Astrocyte (in vitro differentiated cells and primary cell): Measurements from ENCODE around the gene BEST2. TPM values are rescaled to one million over a fixed set of nuclear protein-coding genes. Genes with fewer than 3 reads are reported as not detected.
A peak's percentile ranks its signal among the peaks of the same experiment; 100 is the strongest.

Source experiments
- DNase-seq: peaks from one replicate; pipeline ENCODE4 v3.0.0-alpha.2; 2010; ENCODE audit warnings: low read depth
- FAIRE-seq: peaks from 2 replicates; lab custom pipeline; 2011; peaks lifted over from hg19 to GRCh38; lab: Jason Lieb, UNC
- H2AFZ ChIP-seq: 2 replicates; pipeline ENCODE4 v1.6.0; 2012; ENCODE audit warnings: low read depth, low read length, inconsistent platforms
- H3K27ac ChIP-seq: 2 replicates; pipeline ENCODE4 v1.5.1; 2011; ENCODE audit warnings: low read depth, low read length, inconsistent platforms
- H3K27me3 ChIP-seq: 2 replicates; pipeline ENCODE4 v1.6.0; 2011; ENCODE audit warnings: low read length, inconsistent platforms; ENCODE audit not compliant: insufficient read depth
- H3K36me3 ChIP-seq: 2 replicates; pipeline ENCODE4 v1.5.1; 2011; ENCODE audit warnings: low read length, inconsistent platforms; ENCODE audit not compliant: insufficient read depth
- H3K4me1 ChIP-seq: 2 replicates; pipeline ENCODE4 v1.5.1; 2011; ENCODE audit warnings: low read length, inconsistent platforms; ENCODE audit not compliant: insufficient read depth
- H3K4me2 ChIP-seq: 2 replicates; pipeline ENCODE4 v1.6.0; 2012; ENCODE audit warnings: low read length, inconsistent platforms
- H3K4me3 ChIP-seq: 2 replicates; pipeline ENCODE4 v1.5.1; 2011; ENCODE audit warnings: low read depth, mild to moderate bottlenecking, low read length, inconsistent platforms; ENCODE audit not compliant: insufficient read depth
- H3K79me2 ChIP-seq: 2 replicates; pipeline ENCODE4 v1.6.0; 2012; ENCODE audit warnings: mild to moderate bottlenecking, low read length, inconsistent platforms; ENCODE audit not compliant: insufficient read depth
- H3K9ac ChIP-seq: 2 replicates; pipeline ENCODE4 v1.6.0; 2012; ENCODE audit warnings: mild to moderate bottlenecking, low read length, inconsistent platforms
- H3K9me3 ChIP-seq: 2 replicates; pipeline ENCODE4 v1.5.1; 2012; ENCODE audit warnings: low read depth, mild to moderate bottlenecking, low read length, inconsistent platforms; ENCODE audit not compliant: insufficient read depth
- H4K20me1 ChIP-seq: 2 replicates; pipeline ENCODE4 v1.6.0; 2012; ENCODE audit warnings: low read length, inconsistent platforms; ENCODE audit not compliant: insufficient read depth
- H3K27ac Mint-ChIP-seq: one replicate; pipeline ENCODE4 v1.8.0; 2021; ENCODE audit warnings: mild to moderate bottlenecking, mixed read lengths; ENCODE audit not compliant: unreplicated experiment
- H3K27me3 Mint-ChIP-seq: one replicate; pipeline ENCODE4 v1.8.0; 2021; ENCODE audit warnings: low read depth, mixed read lengths; ENCODE audit not compliant: unreplicated experiment
- H3K36me3 Mint-ChIP-seq: one replicate; pipeline ENCODE4 v1.8.0; 2021; ENCODE audit warnings: low read depth, mixed read lengths; ENCODE audit not compliant: unreplicated experiment
- H3K4me1 Mint-ChIP-seq: one replicate; pipeline ENCODE4 v1.8.0; 2021; ENCODE audit warnings: low read depth, mixed read lengths; ENCODE audit not compliant: unreplicated experiment
- H3K4me3 Mint-ChIP-seq: one replicate; pipeline ENCODE4 v1.8.0; 2021; ENCODE audit warnings: mild to moderate bottlenecking, moderate library complexity, mixed read lengths; ENCODE audit not compliant: unreplicated experiment
- H3K9me3 Mint-ChIP-seq: one replicate; pipeline ENCODE4 v1.8.0; 2021; ENCODE audit warnings: mild to moderate bottlenecking, mixed read lengths; ENCODE audit not compliant: unreplicated experiment
- EZH2 ChIP-seq: IDR thresholded peaks from 2 replicates; pipeline ENCODE4 v1.6.1; 2012; ENCODE audit warnings: mild to moderate bottlenecking, low read length, inconsistent platforms; ENCODE audit not compliant: insufficient read depth
- total RNA-seq: library from RNA; stranded (reverse); gene quantifications from 2 replicates; pipeline ENCODE4 v1.2.1, GENCODE V29; 2021
- TF ChIP-seq, protein P1 (sequence below): IDR thresholded peaks from 2 replicates; pipeline ENCODE4 v1.5.1; 2011; ENCODE audit warnings: low read depth, mild to moderate bottlenecking, inconsistent platforms, low read length, moderate library complexity; ENCODE audit not compliant: insufficient read depth

Gene BEST2
- total RNA-seq, 1 donor from 2014 or later = not detected

DNA sequence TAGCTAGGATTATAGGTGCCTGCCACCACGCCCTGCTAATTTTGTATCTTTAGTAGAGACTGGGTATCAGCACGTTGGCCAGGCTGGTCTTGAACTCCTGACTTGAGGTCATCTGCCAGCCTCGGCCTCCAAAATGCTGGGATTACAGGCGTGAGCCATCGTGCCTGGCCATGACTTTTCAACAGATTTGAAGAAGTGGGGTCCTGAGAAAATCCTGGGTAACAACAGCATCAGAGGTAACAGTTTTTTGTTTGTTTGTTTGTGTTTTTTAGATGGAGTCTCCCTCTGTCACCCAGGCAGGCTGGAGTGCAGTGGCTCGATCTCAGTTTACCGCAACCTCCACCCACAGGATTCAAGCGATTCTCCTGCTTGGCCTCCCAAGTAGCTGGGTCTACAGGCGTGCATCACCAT lies 43.4 kb downstream of the BEST2 start:
- Histone ChIP-seq H3K36me3 (no peaks in the 10 kb centered on the region), H3K9ac (no peak overlapping the region), H3K27me3 (no peaks in the 10 kb centered on the region), H3K4me1 (peaks cover 22% of the 10 kb centered on the region), H3K4me2 (no peak overlapping the region), H3K9me3 (no peaks in the 10 kb centered on the region), H3K79me2 (peaks cover 22% of the 10 kb centered on the region), H3K4me3 (no peak overlapping the region), H4K20me1 (peaks cover 21% of the 10 kb centered on the region), H3K27ac (no peak overlapping the region), H2AFZ (no peak overlapping the region)
- Mint-ChIP-seq H3K4me3 (peak overlapping the region; percentile 90), H3K9me3 (no peaks in the 10 kb centered on the region), H3K27me3 (no peaks in the 10 kb centered on the region), H3K4me1 (peaks cover 21% of the 10 kb centered on the region), H3K36me3 (peaks cover 2% of the 10 kb centered on the region), H3K27ac (no peak overlapping the region)
- FAIRE-seq (no peak), DNase-seq (no peak)
- no peak for TF ChIP-seq EZH2
- TF ChIP-seq, protein P1, sequence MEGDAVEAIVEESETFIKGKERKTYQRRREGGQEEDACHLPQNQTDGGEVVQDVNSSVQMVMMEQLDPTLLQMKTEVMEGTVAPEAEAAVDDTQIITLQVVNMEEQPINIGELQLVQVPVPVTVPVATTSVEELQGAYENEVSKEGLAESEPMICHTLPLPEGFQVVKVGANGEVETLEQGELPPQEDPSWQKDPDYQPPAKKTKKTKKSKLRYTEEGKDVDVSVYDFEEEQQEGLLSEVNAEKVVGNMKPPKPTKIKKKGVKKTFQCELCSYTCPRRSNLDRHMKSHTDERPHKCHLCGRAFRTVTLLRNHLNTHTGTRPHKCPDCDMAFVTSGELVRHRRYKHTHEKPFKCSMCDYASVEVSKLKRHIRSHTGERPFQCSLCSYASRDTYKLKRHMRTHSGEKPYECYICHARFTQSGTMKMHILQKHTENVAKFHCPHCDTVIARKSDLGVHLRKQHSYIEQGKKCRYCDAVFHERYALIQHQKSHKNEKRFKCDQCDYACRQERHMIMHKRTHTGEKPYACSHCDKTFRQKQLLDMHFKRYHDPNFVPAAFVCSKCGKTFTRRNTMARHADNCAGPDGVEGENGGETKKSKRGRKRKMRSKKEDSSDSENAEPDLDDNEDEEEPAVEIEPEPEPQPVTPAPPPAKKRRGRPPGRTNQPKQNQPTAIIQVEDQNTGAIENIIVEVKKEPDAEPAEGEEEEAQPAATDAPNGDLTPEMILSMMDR = no peak

DNA sequence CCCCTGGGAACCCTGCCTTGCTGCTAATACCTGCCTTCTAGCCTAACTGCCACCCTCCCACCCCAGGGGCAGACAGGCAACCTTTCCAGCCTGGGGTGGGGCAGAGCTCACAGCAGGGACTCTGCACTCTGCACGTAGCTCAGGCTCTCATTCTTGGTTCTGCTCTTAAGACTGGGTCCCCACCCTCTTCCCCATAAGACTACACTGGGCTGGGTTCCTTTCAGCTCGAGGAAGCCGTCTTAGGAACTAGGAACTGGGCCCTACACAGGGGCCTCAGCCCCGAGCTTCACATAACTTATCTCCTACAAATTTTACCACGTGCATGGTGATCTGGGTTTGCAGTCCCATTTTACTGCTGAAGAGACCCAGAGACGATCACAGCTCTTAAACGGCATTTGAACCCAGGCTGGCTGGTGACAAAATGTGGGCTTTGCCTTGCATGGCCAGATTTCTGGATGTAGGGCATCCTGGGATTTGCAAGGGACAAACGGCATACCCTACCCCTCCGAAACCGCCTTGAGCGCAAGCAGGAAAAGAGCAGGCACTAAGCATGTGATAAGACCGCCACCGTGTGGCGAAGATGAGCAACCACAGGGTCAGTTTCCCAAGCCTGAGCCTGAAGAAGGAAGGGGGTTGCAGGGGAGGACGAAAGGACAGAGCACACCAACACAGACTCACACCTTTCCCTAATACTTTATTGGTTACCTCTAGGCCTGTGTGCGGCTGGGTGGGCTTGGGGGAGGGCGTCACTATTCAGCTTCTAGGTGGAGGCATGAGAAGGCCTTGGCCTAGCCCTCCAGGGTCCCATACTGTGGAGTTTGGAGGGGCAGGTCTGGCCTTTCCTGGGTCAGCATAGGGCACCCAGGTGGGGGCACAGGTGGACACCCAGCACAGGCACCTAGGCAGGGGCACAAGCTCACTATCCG lies 44.8 kb downstream of the BEST2 start:
- H3K27ac Mint-ChIP-seq = peak overlapping the region; percentile 90
- peak overlapping the region; percentile 52 for H3K4me2 ChIP-seq
- H3K9me3 ChIP-seq = no peaks in the 10 kb centered on the region
- no peak for FAIRE-seq
- no peaks in the 10 kb centered on the region for H3K27me3 Mint-ChIP-seq
- peaks cover 22% of the 10 kb centered on the region for H3K4me1 ChIP-seq
- no peak for DNase-seq
- no peak overlapping the region for H2AFZ ChIP-seq
- no peak overlapping the region for H3K27ac ChIP-seq
- no peaks in the 10 kb centered on the region for H3K27me3 ChIP-seq
- peaks cover 2% of the 10 kb centered on the region for H3K36me3 Mint-ChIP-seq
- H3K4me3 ChIP-seq = no peak overlapping the region
- peaks cover 13% of the 10 kb centered on the region for H3K4me1 Mint-ChIP-seq
- peak overlapping the region; percentile 6 for H3K9ac ChIP-seq
- TF ChIP-seq EZH2 = no peak
- TF ChIP-seq, protein P1 = peak; percentile 92
- H3K79me2 ChIP-seq = peaks cover 31% of the 10 kb centered on the region
- peaks cover 30% of the 10 kb centered on the region for H4K20me1 ChIP-seq
- no peaks in the 10 kb centered on the region for H3K9me3 Mint-ChIP-seq
- H3K4me3 Mint-ChIP-seq = peak overlapping the region; percentile 62
- no peaks in the 10 kb centered on the region for H3K36me3 ChIP-seq
